Fibroblast of the aortic adventitia (primary cell): ENCODE data around the gene DIPK1A. TPM values are rescaled to one million over a fixed set of nuclear protein-coding genes. Genes with fewer than 3 reads are reported as not detected.

Experiments
- DNase-seq: peaks from one replicate; pipeline ENCODE4 v3.0.0-alpha.2; 2010; ENCODE audit warnings: low read depth
- H3K4me3 ChIP-seq: 2 replicates; pipeline ENCODE4 v1.5.1; 2011; ENCODE audit warnings: low read depth, mild to moderate bottlenecking, control low read depth, low read length, moderate library complexity
- total RNA-seq: library from RNA; depleted of rRNA; stranded (reverse); fragments of >200 nt; gene quantifications from 2 replicates; pipeline ENCODE4 v1.2.3, GENCODE V29; 2012; ENCODE audit warnings: low replicate concordance
- TF ChIP-seq, protein P1 (sequence below): IDR thresholded peaks from 2 replicates; pipeline ENCODE4 v1.5.1; 2011; ENCODE audit warnings: mild to moderate bottlenecking, low read length, control low read depth, inconsistent platforms; ENCODE audit not compliant: insufficient read depth

DIPK1A gene
- total RNA-seq, 1 donor = 17.1 TPM

- TF ChIP-seq, protein P1, sequence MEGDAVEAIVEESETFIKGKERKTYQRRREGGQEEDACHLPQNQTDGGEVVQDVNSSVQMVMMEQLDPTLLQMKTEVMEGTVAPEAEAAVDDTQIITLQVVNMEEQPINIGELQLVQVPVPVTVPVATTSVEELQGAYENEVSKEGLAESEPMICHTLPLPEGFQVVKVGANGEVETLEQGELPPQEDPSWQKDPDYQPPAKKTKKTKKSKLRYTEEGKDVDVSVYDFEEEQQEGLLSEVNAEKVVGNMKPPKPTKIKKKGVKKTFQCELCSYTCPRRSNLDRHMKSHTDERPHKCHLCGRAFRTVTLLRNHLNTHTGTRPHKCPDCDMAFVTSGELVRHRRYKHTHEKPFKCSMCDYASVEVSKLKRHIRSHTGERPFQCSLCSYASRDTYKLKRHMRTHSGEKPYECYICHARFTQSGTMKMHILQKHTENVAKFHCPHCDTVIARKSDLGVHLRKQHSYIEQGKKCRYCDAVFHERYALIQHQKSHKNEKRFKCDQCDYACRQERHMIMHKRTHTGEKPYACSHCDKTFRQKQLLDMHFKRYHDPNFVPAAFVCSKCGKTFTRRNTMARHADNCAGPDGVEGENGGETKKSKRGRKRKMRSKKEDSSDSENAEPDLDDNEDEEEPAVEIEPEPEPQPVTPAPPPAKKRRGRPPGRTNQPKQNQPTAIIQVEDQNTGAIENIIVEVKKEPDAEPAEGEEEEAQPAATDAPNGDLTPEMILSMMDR = no peak
- H3K4me3 ChIP-seq = no peak overlapping the region
- no peak for DNase-seq
These were observed 40.6 kb upstream of the DIPK1A start for GRCh38 chr1:93001893-93002292.

DNA sequence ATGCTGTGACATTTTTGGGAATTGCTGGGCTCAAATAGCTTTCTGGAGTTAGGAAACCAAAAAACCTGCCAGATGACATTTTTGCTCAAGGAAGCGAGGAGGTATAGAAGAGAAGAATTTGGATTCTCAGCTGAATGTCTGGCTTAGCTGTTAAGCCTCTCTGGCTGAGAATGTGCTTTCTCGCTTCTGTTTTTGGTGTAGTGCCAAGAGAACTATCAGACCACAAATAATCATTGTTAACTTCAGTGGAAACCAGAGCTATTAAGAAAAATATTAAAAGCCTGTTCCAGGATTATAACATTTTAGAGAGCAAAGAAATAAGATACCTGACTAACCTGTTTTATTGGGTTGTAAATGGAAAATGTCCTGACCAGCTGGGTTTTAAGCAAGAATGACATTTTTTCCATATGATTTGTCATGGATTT is 39.5 kb upstream of the DIPK1A start:
- H3K4me3 ChIP-seq = no peak overlapping the region
- TF ChIP-seq, protein P1 = no peak
- no peak for DNase-seq

DNA sequence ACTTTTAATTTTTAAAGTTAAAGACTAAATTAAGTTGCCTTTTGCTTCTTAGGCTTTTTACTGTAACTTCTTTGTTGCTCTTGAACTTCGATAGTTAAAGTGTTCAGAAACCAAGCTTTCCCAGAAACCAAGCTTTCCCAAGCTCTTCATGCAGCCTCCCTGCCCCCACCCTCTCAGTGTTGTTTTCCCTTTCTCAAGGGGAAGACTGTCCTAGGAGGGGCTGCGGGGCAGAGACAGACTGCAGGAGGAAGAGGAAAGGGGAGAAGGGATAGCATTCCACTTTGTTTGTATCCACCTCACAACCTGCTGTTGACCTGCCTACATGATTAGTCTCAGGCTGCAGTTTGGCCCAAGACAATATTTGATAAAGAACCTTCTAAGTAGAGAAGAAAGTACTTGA is 39.0 kb upstream of the DIPK1A start:
- TF ChIP-seq, protein P1 = no peak
- no peak overlapping the region for H3K4me3 ChIP-seq
- no peak for DNase-seq

DNA sequence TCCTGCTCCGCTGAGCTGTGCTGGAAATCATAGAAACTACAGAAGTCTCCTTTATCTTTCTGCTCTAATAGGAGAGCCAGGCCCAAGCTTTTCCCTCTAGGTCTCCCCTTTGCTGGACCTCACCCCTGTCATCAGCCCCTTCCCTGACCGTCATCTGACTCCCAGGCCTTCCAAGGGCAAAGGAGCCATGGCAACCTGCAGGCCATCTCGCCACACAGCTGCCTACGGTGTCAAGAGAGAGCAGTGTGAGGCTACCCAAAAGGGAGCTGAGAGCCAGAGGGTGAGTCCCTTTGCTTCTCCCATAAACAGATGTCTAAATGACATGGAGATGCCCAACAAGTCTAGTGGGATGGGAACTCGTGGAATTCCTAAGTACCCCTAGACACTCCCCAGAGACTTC is 37.6 kb upstream of the DIPK1A start:
- TF ChIP-seq, protein P1 = no peak
- H3K4me3 ChIP-seq = no peak overlapping the region
- DNase-seq = no peak

- no peak overlapping the region for H3K4me3 ChIP-seq
- TF ChIP-seq, protein P1 = no peak
- peak; percentile 7 for DNase-seq
These were observed 34.5 kb upstream of the DIPK1A start for GRCh38 chr1:92995441-92996430.

- TF ChIP-seq, protein P1 = peak; percentile 64
- no peak overlapping the region for H3K4me3 ChIP-seq
- DNase-seq = peak; percentile 87
These were observed 32.9 kb upstream of the DIPK1A start for GRCh38 chr1:92994105-92994712.
